Endothelial cell (in vitro differentiated cells): ENCODE results near the gene PIWIL4. TPM values are rescaled to one million over a fixed set of nuclear protein-coding genes. Genes with fewer than 3 reads are reported as not detected.
A peak's percentile ranks its signal among the peaks of the same experiment; 100 is the strongest.
"Not testable (repeated sequence)": the region's sequence is repeated elsewhere in the genome, so short reads cannot be mapped to it uniquely, and the experiment has no call there.

Source experiments
- DNase-seq: peaks from one replicate; pipeline ENCODE4 v3.0.0; 2021; ENCODE audit warnings: low spot score
- H3K27ac Mint-ChIP-seq: one replicate; pipeline ENCODE4 v1.8.0; 2021; ENCODE audit warnings: mixed read lengths, inconsistent platforms; ENCODE audit not compliant: unreplicated experiment
- H3K27me3 Mint-ChIP-seq: one replicate; pipeline ENCODE4 v1.8.0; 2021; ENCODE audit warnings: mild to moderate bottlenecking, moderate library complexity, mixed read lengths, inconsistent platforms; ENCODE audit not compliant: unreplicated experiment
- H3K36me3 Mint-ChIP-seq: one replicate; pipeline ENCODE4 v1.8.0; 2021; ENCODE audit warnings: mild to moderate bottlenecking, low read depth, mixed read lengths, inconsistent platforms; ENCODE audit not compliant: unreplicated experiment
- H3K4me1 Mint-ChIP-seq: one replicate; pipeline ENCODE4 v1.8.0; 2021; ENCODE audit warnings: mild to moderate bottlenecking, mixed read lengths, inconsistent platforms; ENCODE audit not compliant: unreplicated experiment
- H3K4me3 Mint-ChIP-seq: one replicate; pipeline ENCODE4 v1.8.0; 2021; ENCODE audit warnings: mild to moderate bottlenecking, mixed read lengths, inconsistent platforms; ENCODE audit not compliant: unreplicated experiment
- H3K9me3 Mint-ChIP-seq: one replicate; pipeline ENCODE4 v1.8.0; 2021; ENCODE audit warnings: mixed read lengths, inconsistent platforms; ENCODE audit not compliant: unreplicated experiment
- total RNA-seq: library from RNA; stranded (reverse); fragmentation: NEBNext Ultra II Directional; extraction: Animal tissue kit (Norgen Biotek cat#: 25700); gene quantifications from one replicate; pipeline ENCODE4 v1.2.1, GENCODE V29; 2021; ENCODE audit not compliant: unreplicated experiment
- TF ChIP-seq, protein P1 (sequence below): fragments of 200-600 bp; sonication (generic); IDR thresholded peaks from one replicate; pipeline ENCODE4 v1.5.0; 2021; ENCODE audit warnings: antibody characterized with exemption; ENCODE audit not compliant: unreplicated experiment

The PIWIL4 gene
- total RNA-seq, 1 donor from 2014 or later: 0.54 TPM

DNA sequence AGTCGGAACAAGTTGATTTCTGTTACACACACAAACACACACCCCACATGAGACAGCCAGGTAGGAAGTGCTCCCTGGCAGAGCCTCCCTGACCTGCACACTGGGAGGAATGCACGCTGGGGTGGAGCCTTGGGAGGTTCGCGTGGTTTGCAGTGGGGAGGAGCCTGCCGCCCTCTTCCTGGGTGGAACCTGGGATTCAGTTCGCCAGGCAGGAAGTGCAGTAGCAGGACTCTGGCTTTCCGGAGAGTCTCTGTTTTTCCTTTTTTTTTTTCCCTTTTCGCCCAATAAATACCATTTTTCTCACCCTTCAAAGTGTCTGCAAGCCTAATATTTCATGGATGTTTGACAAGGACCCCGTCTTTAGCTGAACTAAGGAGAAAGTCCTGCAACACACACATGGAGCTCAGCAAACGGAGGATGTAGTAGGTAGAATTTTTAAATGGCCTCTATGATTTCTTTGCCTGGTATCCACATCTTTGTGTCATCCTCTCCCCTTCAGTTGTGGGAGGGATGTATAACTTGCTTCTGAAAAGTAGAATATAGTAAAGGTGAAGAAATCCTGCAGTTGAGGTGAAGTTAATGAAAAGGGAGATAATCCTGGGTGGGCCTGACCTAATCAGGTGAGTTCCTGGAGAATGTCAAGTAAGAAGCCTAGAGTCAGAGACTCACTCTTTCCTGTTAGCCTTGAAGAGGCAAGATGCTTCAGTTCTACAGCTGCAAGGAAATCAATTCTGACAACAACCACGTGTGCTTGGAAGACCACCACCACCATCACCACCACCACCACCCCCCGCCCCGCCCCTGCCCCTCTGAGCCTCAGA, 72.9 kb downstream of the PIWIL4 start:
- Mint-ChIP-seq H3K9me3 (no peaks in the 10 kb centered on the region), H3K27ac (peak overlapping the region; percentile 16), H3K36me3 (peaks cover 3% of the 10 kb centered on the region), H3K4me1 (peaks cover 27% of the 10 kb centered on the region), H3K4me3 (peak overlapping the region; percentile 27), H3K27me3 (peaks cover 2% of the 10 kb centered on the region)
- TF ChIP-seq, protein P1, sequence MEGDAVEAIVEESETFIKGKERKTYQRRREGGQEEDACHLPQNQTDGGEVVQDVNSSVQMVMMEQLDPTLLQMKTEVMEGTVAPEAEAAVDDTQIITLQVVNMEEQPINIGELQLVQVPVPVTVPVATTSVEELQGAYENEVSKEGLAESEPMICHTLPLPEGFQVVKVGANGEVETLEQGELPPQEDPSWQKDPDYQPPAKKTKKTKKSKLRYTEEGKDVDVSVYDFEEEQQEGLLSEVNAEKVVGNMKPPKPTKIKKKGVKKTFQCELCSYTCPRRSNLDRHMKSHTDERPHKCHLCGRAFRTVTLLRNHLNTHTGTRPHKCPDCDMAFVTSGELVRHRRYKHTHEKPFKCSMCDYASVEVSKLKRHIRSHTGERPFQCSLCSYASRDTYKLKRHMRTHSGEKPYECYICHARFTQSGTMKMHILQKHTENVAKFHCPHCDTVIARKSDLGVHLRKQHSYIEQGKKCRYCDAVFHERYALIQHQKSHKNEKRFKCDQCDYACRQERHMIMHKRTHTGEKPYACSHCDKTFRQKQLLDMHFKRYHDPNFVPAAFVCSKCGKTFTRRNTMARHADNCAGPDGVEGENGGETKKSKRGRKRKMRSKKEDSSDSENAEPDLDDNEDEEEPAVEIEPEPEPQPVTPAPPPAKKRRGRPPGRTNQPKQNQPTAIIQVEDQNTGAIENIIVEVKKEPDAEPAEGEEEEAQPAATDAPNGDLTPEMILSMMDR: no peak
- no peak for DNase-seq

DNA sequence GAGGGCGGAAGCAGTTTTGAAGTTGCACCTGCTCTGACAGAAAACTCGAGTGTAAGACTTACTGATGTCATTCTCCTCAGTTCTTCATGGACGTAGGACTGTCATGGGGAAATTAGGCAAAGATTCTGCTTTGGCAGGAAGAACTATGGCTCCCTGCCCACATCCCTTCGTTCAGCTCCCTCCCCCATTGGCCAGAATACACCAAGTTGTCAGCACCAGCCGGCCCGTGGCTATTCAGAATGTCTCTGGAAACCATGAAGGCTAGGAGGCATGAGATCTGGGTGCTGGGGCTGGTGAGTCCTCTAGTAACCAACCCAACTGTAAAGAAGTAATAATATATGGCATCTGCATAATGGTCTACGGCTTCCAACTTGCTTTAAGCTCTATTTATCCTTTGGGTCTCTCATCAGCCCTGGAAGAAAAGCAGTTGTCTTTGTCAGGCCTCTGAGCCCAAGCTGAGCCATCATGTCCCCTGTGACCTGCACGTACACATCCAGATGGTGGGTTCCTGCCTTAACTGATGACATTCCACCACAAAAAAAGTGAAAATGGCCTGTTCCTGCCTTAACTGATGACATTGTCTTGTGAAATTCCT, 74.1 kb downstream of the PIWIL4 start:
- TF ChIP-seq, protein P1: no peak
- H3K27me3 Mint-ChIP-seq: peaks cover 2% of the 10 kb centered on the region
- no peak for DNase-seq
- H3K4me1 Mint-ChIP-seq: peaks cover 37% of the 10 kb centered on the region
- no peaks in the 10 kb centered on the region for H3K9me3 Mint-ChIP-seq
- no peak overlapping the region for H3K27ac Mint-ChIP-seq
- H3K4me3 Mint-ChIP-seq: no peak overlapping the region
- peaks cover 3% of the 10 kb centered on the region for H3K36me3 Mint-ChIP-seq

DNA sequence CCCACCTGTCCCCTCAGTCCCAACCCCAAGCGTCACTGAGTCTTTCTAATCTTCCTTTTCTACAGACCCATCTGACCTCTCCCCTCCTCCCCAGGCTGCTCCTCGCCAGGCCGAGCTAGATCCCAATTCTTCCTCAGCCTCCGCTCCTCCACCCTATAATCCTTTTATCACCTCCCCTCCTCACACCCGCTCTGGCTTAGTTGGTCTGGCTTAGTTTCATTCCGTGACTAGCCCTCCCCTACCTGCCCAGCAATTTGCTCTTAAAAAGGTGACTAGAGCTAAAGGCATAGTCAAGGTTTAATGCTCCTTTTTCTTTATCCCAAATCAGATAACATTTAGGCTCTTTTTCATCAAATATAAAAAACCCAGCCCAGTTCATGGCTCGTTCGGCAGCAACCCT, 76.0 kb downstream of the PIWIL4 start:
- H3K36me3 Mint-ChIP-seq: not testable (repeated sequence)

DNA sequence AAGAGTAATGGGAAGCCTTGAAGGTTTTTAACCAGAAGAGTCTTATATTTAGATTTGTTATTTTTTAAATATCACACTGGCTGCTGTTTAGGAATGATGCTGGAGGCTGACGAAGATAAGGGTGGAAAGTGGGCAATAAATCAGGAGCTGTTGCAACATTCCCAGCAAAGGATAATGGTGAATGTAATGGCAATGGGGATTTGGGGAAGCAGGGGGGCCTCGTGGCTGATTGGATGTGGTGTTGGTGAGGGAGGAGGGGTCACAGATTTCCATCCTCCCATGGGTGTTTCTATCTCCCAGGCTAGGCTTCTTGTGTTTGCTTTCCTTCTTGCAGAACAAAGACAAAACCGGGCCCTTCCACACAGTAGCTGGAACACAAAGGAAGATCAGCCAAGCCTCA, 80.8 kb downstream of the PIWIL4 start:
- Mint-ChIP-seq H3K36me3 (no peaks in the 10 kb centered on the region), H3K27me3 (peaks cover 2% of the 10 kb centered on the region), H3K27ac (no peak overlapping the region), H3K4me1 (peaks cover 62% of the 10 kb centered on the region), H3K9me3 (no peaks in the 10 kb centered on the region), H3K4me3 (no peak overlapping the region)
- TF ChIP-seq, protein P1: no peak
- DNase-seq: no peak

More for the DNA sequence above, 76.0 kb downstream of the PIWIL4 start:
- peaks cover 46% of the 10 kb centered on the region for H3K4me1 Mint-ChIP-seq
- DNase-seq, H3K9me3 Mint-ChIP-seq, H3K4me3 Mint-ChIP-seq, H3K27me3 Mint-ChIP-seq, H3K27ac Mint-ChIP-seq: not testable (repeated sequence)

DNA sequence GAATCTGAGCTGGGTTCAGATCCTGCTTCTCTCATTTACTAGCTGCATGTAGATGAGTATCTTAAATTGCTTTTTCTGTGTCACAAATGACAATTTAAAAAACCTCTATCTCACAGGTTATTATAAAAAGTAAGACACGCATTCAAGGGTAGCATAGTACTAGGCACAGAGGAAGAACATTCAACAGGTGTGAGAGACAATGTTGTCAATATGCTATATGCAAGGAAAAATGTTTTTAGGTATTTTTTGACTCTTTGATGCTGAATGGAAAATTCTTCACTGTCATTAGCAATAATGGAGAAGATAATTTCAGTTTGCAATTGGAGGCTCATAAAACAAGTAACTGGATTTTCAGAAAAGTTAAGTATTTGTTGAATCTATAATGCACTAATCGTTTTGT, 81.6 kb downstream of the PIWIL4 start:
- TF ChIP-seq, protein P1: no peak
- peaks cover 2% of the 10 kb centered on the region for H3K27me3 Mint-ChIP-seq
- H3K36me3 Mint-ChIP-seq: no peaks in the 10 kb centered on the region
- no peaks in the 10 kb centered on the region for H3K9me3 Mint-ChIP-seq
- no peak for DNase-seq
- H3K4me1 Mint-ChIP-seq: peaks cover 61% of the 10 kb centered on the region
- no peak overlapping the region for H3K4me3 Mint-ChIP-seq
- H3K27ac Mint-ChIP-seq: peak overlapping the region; percentile 85
